ENCODE results near the gene TMEFF2. TPM values are rescaled to one million over a fixed set of nuclear protein-coding genes. Genes with fewer than 3 reads are reported as not detected.
"Not testable (repeated sequence)": the region's sequence is repeated elsewhere in the genome, so short reads cannot be mapped to it uniquely, and the experiment has no call there.

The TMEFF2 gene
- total and polyA plus RNA-seq, 7 experiments from 2014 or later = not detected

GRCh38 chr2:192140236-192140839, 54.4 kb downstream of the TMEFF2 start:
- H3K27me3 Mint-ChIP-seq = peaks cover 8 to 25% (median 19%) of the 10 kb centered on the region in 5 donors
- H3K27ac ChIP-seq (ENCODE audit: low read depth, low read length) = no peak overlapping the region
- ChIA-PET CTCF (no interaction called here), POLR2A (no interaction called here)
- ATAC-seq (no peak), DNase-seq (no peak)
- H3K4me3 ChIP-seq (ENCODE audit: low read length) = no peak overlapping the region
- H3K4me3 Mint-ChIP-seq = no peak overlapping the region
- intact Hi-C loops (cut with micrococcal nuclease) = no loop called here
- no peaks in the 10 kb centered on the region for H3K4me1 ChIP-seq (ENCODE audit: control insufficient read depth in 2 of 2, insufficient read depth in 2 of 2, low read length in 2 of 2)
- H3K4me1 Mint-ChIP-seq = no peaks in the 10 kb centered on the region
- H3K27ac Mint-ChIP-seq = no peak overlapping the region
- no peaks in the 10 kb centered on the region for H3K36me3 ChIP-seq (ENCODE audit: control insufficient read depth in 2 of 3, insufficient read depth in 3 of 3, low read length in 3 of 3)
- H3K36me3 Mint-ChIP-seq = no peaks in the 10 kb centered on the region
- peaks cover 0 to 2% (median 0%) of the 10 kb centered on the region in 11 donors for H3K9me3 Mint-ChIP-seq
- H3K9me3 ChIP-seq (ENCODE audit: control insufficient read depth in 2 of 3, low read length in 3 of 3) = no peaks in the 10 kb centered on the region
- H3K27me3 ChIP-seq (ENCODE audit: control insufficient read depth in 2 of 2, insufficient read depth in 2 of 2, low read length in 2 of 2) = no peaks in the 10 kb centered on the region

GRCh38 chr2:192139813-192140212, 54.9 kb downstream of the TMEFF2 start:
- Mint-ChIP-seq H3K27ac (no peak overlapping the region), H3K9me3 (peaks cover 0 to 2% (median 0%) of the 10 kb centered on the region in 11 donors), H3K4me3 (no peak overlapping the region), H3K36me3 (no peaks in the 10 kb centered on the region), H3K4me1 (no peaks in the 10 kb centered on the region), H3K27me3 (peaks cover 8 to 25% (median 19%) of the 10 kb centered on the region in 5 donors)
- Histone ChIP-seq H3K27me3 (ENCODE audit: control insufficient read depth in 2 of 2, insufficient read depth in 2 of 2, low read length in 2 of 2) (no peaks in the 10 kb centered on the region), H3K27ac (ENCODE audit: low read depth, low read length) (no peak overlapping the region), H3K9me3 (ENCODE audit: control insufficient read depth in 2 of 3, low read length in 3 of 3) (no peaks in the 10 kb centered on the region), H3K36me3 (ENCODE audit: control insufficient read depth in 2 of 3, insufficient read depth in 3 of 3, low read length in 3 of 3) (no peaks in the 10 kb centered on the region), H3K4me1 (ENCODE audit: control insufficient read depth in 2 of 2, insufficient read depth in 2 of 2, low read length in 2 of 2) (no peaks in the 10 kb centered on the region), H3K4me3 (ENCODE audit: low read length) (no peak overlapping the region)
- ChIA-PET CTCF (no interaction called here), POLR2A (no interaction called here)
- ATAC-seq = no peak
- no peak for DNase-seq
- intact Hi-C loops (cut with micrococcal nuclease) = no loop called here

GRCh38 chr2:192137451-192137850, 57.3 kb downstream of the TMEFF2 start:
- Mint-ChIP-seq H3K36me3 (no peaks in the 10 kb centered on the region), H3K4me3 (no peak overlapping the region), H3K9me3 (peaks cover 0 to 1% (median 0%) of the 10 kb centered on the region in 11 donors), H3K27ac (no peak overlapping the region), H3K27me3 (peaks cover 8 to 22% (median 14%) of the 10 kb centered on the region in 5 donors), H3K4me1 (no peaks in the 10 kb centered on the region)
- Histone ChIP-seq H3K27me3 (ENCODE audit: control insufficient read depth in 2 of 2, insufficient read depth in 2 of 2, low read length in 2 of 2) (no peaks in the 10 kb centered on the region), H3K27ac (ENCODE audit: low read depth, low read length) (no peak overlapping the region), H3K9me3 (ENCODE audit: control insufficient read depth in 2 of 3, low read length in 3 of 3) (no peaks in the 10 kb centered on the region), H3K4me3 (ENCODE audit: low read length) (no peak overlapping the region), H3K36me3 (ENCODE audit: control insufficient read depth in 2 of 3, insufficient read depth in 3 of 3, low read length in 3 of 3) (no peaks in the 10 kb centered on the region), H3K4me1 (ENCODE audit: control insufficient read depth in 2 of 2, insufficient read depth in 2 of 2, low read length in 2 of 2) (no peaks in the 10 kb centered on the region)
- intact Hi-C loops (cut with micrococcal nuclease) = no loop called here
- ChIA-PET POLR2A (no interaction called here), CTCF (interaction anchor here (0.7 kb wide), 1 partner anchor 22 kb away, joined by 3 read pairs; no protein-coding TSS in a partner anchor)
- ATAC-seq (no peak), DNase-seq (no peak)

GRCh38 chr2:192132604-192133003, 62.1 kb downstream of the TMEFF2 start:
- CTCF ChIA-PET; H3K9me3 Mint-ChIP-seq; H3K27ac Mint-ChIP-seq; H3K4me3 Mint-ChIP-seq; H3K27ac ChIP-seq (ENCODE audit: low read depth, low read length); POLR2A ChIA-PET; ATAC-seq; H3K27me3 ChIP-seq (ENCODE audit: control insufficient read depth in 2 of 2, insufficient read depth in 2 of 2, low read length in 2 of 2); H3K36me3 Mint-ChIP-seq; H3K9me3 ChIP-seq (ENCODE audit: control insufficient read depth in 2 of 3, low read length in 3 of 3); H3K4me3 ChIP-seq (ENCODE audit: low read length); H3K4me1 Mint-ChIP-seq; DNase-seq; H3K4me1 ChIP-seq (ENCODE audit: control insufficient read depth in 2 of 2, insufficient read depth in 2 of 2, low read length in 2 of 2); intact Hi-C loops (cut with micrococcal nuclease); H3K36me3 ChIP-seq (ENCODE audit: control insufficient read depth in 2 of 3, insufficient read depth in 3 of 3, low read length in 3 of 3): not testable (repeated sequence)
- H3K27me3 Mint-ChIP-seq = peaks cover 0 to 12% (median 5%) of the 10 kb centered on the region in 5 donors

GRCh38 chr2:192130312-192130711, 64.4 kb downstream of the TMEFF2 start:
- intact Hi-C loops (cut with micrococcal nuclease); CTCF ChIA-PET; H3K4me1 ChIP-seq (ENCODE audit: control insufficient read depth in 2 of 2, insufficient read depth in 2 of 2, low read length in 2 of 2); H3K27ac ChIP-seq (ENCODE audit: low read depth, low read length); POLR2A ChIA-PET; H3K27ac Mint-ChIP-seq; H3K27me3 ChIP-seq (ENCODE audit: control insufficient read depth in 2 of 2, insufficient read depth in 2 of 2, low read length in 2 of 2); H3K36me3 ChIP-seq (ENCODE audit: control insufficient read depth in 2 of 3, insufficient read depth in 3 of 3, low read length in 3 of 3); H3K4me3 ChIP-seq (ENCODE audit: low read length); H3K9me3 ChIP-seq (ENCODE audit: control insufficient read depth in 2 of 3, low read length in 3 of 3); DNase-seq; H3K4me3 Mint-ChIP-seq; H3K4me1 Mint-ChIP-seq; ATAC-seq; H3K36me3 Mint-ChIP-seq; H3K9me3 Mint-ChIP-seq: not testable (repeated sequence)
- peaks cover 0 to 12% (median 5%) of the 10 kb centered on the region in 5 donors for H3K27me3 Mint-ChIP-seq

GRCh38 chr2:192128655-192129054, 66.1 kb downstream of the TMEFF2 start:
- H3K27ac Mint-ChIP-seq = no peak overlapping the region
- no peak for DNase-seq
- no peak overlapping the region for H3K4me3 Mint-ChIP-seq
- no peaks in the 10 kb centered on the region for H3K9me3 ChIP-seq (ENCODE audit: control insufficient read depth in 2 of 3, low read length in 3 of 3)
- ChIA-PET CTCF (no interaction called here), POLR2A (interaction anchor here (0.7 kb wide), 1 partner anchor 588 kb away, joined by 3 read pairs; no protein-coding TSS in a partner anchor)
- H3K36me3 ChIP-seq (ENCODE audit: control insufficient read depth in 2 of 3, insufficient read depth in 3 of 3, low read length in 3 of 3) = no peaks in the 10 kb centered on the region
- H3K4me1 ChIP-seq (ENCODE audit: control insufficient read depth in 2 of 2, insufficient read depth in 2 of 2, low read length in 2 of 2) = no peaks in the 10 kb centered on the region
- no peaks in the 10 kb centered on the region for H3K36me3 Mint-ChIP-seq
- no peaks in the 10 kb centered on the region for H3K27me3 ChIP-seq (ENCODE audit: control insufficient read depth in 2 of 2, insufficient read depth in 2 of 2, low read length in 2 of 2)
- no peaks in the 10 kb centered on the region for H3K4me1 Mint-ChIP-seq
- H3K27me3 Mint-ChIP-seq = peaks cover 0 to 19% (median 5%) of the 10 kb centered on the region in 5 donors
- ATAC-seq = no peak
- no peaks in the 10 kb centered on the region for H3K9me3 Mint-ChIP-seq
- no peak overlapping the region for H3K27ac ChIP-seq (ENCODE audit: low read depth, low read length)
- no peak overlapping the region for H3K4me3 ChIP-seq (ENCODE audit: low read length)
- intact Hi-C loops (cut with micrococcal nuclease) = no loop called here

GRCh38 chr2:192127434-192127833, 67.3 kb downstream of the TMEFF2 start:
- no peak for DNase-seq
- Mint-ChIP-seq H3K4me1 (no peaks in the 10 kb centered on the region), H3K9me3 (no peaks in the 10 kb centered on the region), H3K36me3 (no peaks in the 10 kb centered on the region), H3K4me3 (no peak overlapping the region), H3K27ac (no peak overlapping the region), H3K27me3 (peaks cover 0 to 15% (median 5%) of the 10 kb centered on the region in 5 donors)
- no peak overlapping the region for H3K4me3 ChIP-seq (ENCODE audit: low read length)
- no peaks in the 10 kb centered on the region for H3K4me1 ChIP-seq (ENCODE audit: control insufficient read depth in 2 of 2, insufficient read depth in 2 of 2, low read length in 2 of 2)
- ChIA-PET POLR2A (no interaction called here), CTCF (interaction anchor here (1.1 kb wide), 1 partner anchor 35 kb away, joined by 3 read pairs; no protein-coding TSS in a partner anchor)
- H3K36me3 ChIP-seq (ENCODE audit: control insufficient read depth in 2 of 3, insufficient read depth in 3 of 3, low read length in 3 of 3) = no peaks in the 10 kb centered on the region
- no peak for ATAC-seq
- intact Hi-C loops (cut with micrococcal nuclease) = no loop called here
- H3K27ac ChIP-seq (ENCODE audit: low read depth, low read length) = no peak overlapping the region
- no peaks in the 10 kb centered on the region for H3K27me3 ChIP-seq (ENCODE audit: control insufficient read depth in 2 of 2, insufficient read depth in 2 of 2, low read length in 2 of 2)
- no peaks in the 10 kb centered on the region for H3K9me3 ChIP-seq (ENCODE audit: control insufficient read depth in 2 of 3, low read length in 3 of 3)

Data from naive thymus-derived CD4-positive, alpha-beta T cell (primary cell).